Psoas muscle (tissue), 8 donors: ENCODE data around the gene ADAMTSL1. TPM values are rescaled to one million over a fixed set of nuclear protein-coding genes. Genes with fewer than 3 reads are reported as not detected.

ENCODE experiments used
- ATAC-seq, 4 donors: fragments of 200-7000 bp; cut with Tn5 transposase; one replicate each; pipeline ENCODE4 v1.9.1; 2020; ENCODE audit warnings: moderate library complexity in 3 of 4, mild to moderate bottlenecking in 2 of 4
- DNase-seq, 2 donors: peaks; one replicate each; pipeline ENCODE4 v3.0.0-alpha.2; 2020
- H3K27ac ChIP-seq: fragments of 200-600 bp; one replicate; pipeline ENCODE4 v1.8.0; 2022
- H3K27me3 ChIP-seq, 3 donors: fragments of 200-600 bp in 1 of 3; one replicate each; pipeline versions ENCODE4 v1.6.1 to v1.8.0; 2013 to 2022; ENCODE audit warnings: low read length in 2 of 3, mild to moderate bottlenecking in 2 of 3, moderate library complexity in 1 of 3; ENCODE audit not compliant: insufficient read depth in 3 of 3
- H3K36me3 ChIP-seq, 2 donors: fragments of 200-600 bp in 1 of 2; one replicate each; pipeline versions ENCODE4 v1.6.1 to v1.8.0; 2013 to 2022; ENCODE audit warnings: low read depth in 1 of 2, mild to moderate bottlenecking in 1 of 2, moderate library complexity in 1 of 2; ENCODE audit not compliant: insufficient read depth in 1 of 2
- H3K4me1 ChIP-seq: fragments of 200-600 bp; one replicate; pipeline ENCODE4 v1.8.0; 2022
- H3K4me3 ChIP-seq: fragments of 200-600 bp; one replicate; pipeline ENCODE4 v1.8.0; 2022; ENCODE audit warnings: mild to moderate bottlenecking
- H3K9me3 ChIP-seq: fragments of 200-600 bp; one replicate; pipeline ENCODE4 v1.8.0; 2022
- WGBS, 3 donors: extraction: QIAGEN DNeasy Blood & Tissue Kit; methylation state at CpG; one replicate each; pipeline versions ENCODE4 v1.1.6 to v1.1.7; 2013; 5-methylcytosine and 5-hydroxymethylcytosine counted together
- intact Hi-C, 2 donors: fragments of 100-400 bp; cut with DNase I; formaldehyde crosslinking; loops; one replicate each; pipeline versions ENCODE4 v1.11.0 to v1.14.2; 2022
- polyA plus RNA-seq, 3 donors: library from polyadenylated mRNA; stranded (reverse); fragments of 200-250 nt; gene quantifications; one replicate each; pipeline ENCODE4 v1.2.3, GENCODE V29; 2013
- total RNA-seq, 4 donors: library from RNA; stranded (reverse); fragmentation: NEBNext Ultra II Directional in 2 of 4; extraction: Animal tissue kit (Norgen Biotek cat#: 25700) in 2 of 4; gene quantifications; one replicate each; pipeline versions ENCODE4 v1.2.1 to v1.2.4, GENCODE V29; 2021 to 2023
- TF ChIP-seq, protein P1 (sequence below): fragments of 200-600 bp; IDR thresholded peaks from one replicate; pipeline ENCODE4 v1.8.0; 2022; ENCODE audit warnings: antibody characterized with exemption
- donor health status: healthy with polysubstance abuse.
- donor health status: DM: no; HTN: no; CAD: no; lungs with moderate emphysema.
- donor health status: Bipolar disorder and iron deficiency.
- donor health status: healthy.
- donor health status: DM: yes; HTN: yes; CAD: no.
- donor health status: DM: no; HTN: no; CAD: no.
- donor health status: DM: no; HTN: no; CAD: no.
- donor health status: DM: yes; HTN: yes; CAD: no.

Gene ADAMTSL1
- total and polyA plus RNA-seq, 7 donors: 0.08 to 0.57 (median 0.28) TPM

- Histone ChIP-seq H3K27me3 (no peaks in the 10 kb centered on the region), H3K4me3 (no peak overlapping the region), H3K4me1 (no peaks in the 10 kb centered on the region), H3K36me3 (no peaks in the 10 kb centered on the region), H3K9me3 (no peaks in the 10 kb centered on the region), H3K27ac (no peak overlapping the region)
- 74 to 85% (median 78%) methylated on average over 1 of the region's 1 CpG for WGBS, 3 donors
- ATAC-seq (no peak), DNase-seq (no peak)
- TF ChIP-seq, protein P1, sequence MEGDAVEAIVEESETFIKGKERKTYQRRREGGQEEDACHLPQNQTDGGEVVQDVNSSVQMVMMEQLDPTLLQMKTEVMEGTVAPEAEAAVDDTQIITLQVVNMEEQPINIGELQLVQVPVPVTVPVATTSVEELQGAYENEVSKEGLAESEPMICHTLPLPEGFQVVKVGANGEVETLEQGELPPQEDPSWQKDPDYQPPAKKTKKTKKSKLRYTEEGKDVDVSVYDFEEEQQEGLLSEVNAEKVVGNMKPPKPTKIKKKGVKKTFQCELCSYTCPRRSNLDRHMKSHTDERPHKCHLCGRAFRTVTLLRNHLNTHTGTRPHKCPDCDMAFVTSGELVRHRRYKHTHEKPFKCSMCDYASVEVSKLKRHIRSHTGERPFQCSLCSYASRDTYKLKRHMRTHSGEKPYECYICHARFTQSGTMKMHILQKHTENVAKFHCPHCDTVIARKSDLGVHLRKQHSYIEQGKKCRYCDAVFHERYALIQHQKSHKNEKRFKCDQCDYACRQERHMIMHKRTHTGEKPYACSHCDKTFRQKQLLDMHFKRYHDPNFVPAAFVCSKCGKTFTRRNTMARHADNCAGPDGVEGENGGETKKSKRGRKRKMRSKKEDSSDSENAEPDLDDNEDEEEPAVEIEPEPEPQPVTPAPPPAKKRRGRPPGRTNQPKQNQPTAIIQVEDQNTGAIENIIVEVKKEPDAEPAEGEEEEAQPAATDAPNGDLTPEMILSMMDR: no peak
- intact Hi-C loops: no loop called here
Observed at GRCh38 chr9:18629136-18629535, 155.2 kb downstream of the ADAMTSL1 start.

- ATAC-seq (peak in 2 of 4 donors; percentile 58 to 59), DNase-seq (no peak)
- WGBS, 3 donors: 57 to 72% (median 67%) methylated on average over 5 of the region's 5 CpGs
- no peak overlapping the region for H3K4me3 ChIP-seq
- no peaks in the 10 kb centered on the region for H3K4me1 ChIP-seq
- intact Hi-C loops: no loop called here
- no peaks in the 10 kb centered on the region for H3K36me3 ChIP-seq
- peak overlapping the region; percentile 21 for H3K27ac ChIP-seq
- H3K27me3 ChIP-seq: no peaks in the 10 kb centered on the region
- TF ChIP-seq, protein P1: no peak
- no peaks in the 10 kb centered on the region for H3K9me3 ChIP-seq
Observed at GRCh38 chr9:18632632-18633403, 158.9 kb downstream of the ADAMTSL1 start.

DNA sequence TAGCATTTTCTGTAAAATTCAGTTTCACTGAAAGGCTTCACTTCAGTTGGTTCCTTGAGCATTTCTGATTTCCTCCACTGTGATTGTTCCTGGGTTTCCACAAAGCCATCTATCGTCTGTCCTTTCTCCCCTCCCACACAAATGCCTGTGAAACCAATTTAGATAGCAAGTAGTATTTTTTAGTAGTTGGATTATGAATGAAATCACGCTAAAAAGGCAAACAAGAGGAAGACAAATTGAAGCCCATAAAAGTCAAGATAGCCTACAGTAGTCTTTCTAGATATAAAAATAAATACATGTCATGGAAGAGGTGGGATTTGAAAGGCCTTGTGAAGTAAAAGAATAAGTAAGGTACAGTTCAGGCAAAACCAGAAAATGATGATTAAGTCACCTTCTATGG, 162.8 kb downstream of the ADAMTSL1 start:
- Histone ChIP-seq H3K4me3 (no peak overlapping the region), H3K27me3 (no peaks in the 10 kb centered on the region), H3K4me1 (no peaks in the 10 kb centered on the region), H3K27ac (no peak overlapping the region), H3K36me3 (no peaks in the 10 kb centered on the region), H3K9me3 (no peaks in the 10 kb centered on the region)
- intact Hi-C loops: no loop called here
- ATAC-seq: no peak
- TF ChIP-seq, protein P1: no peak
- 37 to 59% (median 46%) methylated on average over 2 of the region's 2 CpGs for WGBS, 3 donors
- no peak for DNase-seq

- intact Hi-C loops: no loop called here
- DNase-seq: no peak
- Histone ChIP-seq H3K36me3 (no peaks in the 10 kb centered on the region), H3K27ac (no peak overlapping the region), H3K4me1 (no peaks in the 10 kb centered on the region), H3K9me3 (no peaks in the 10 kb centered on the region), H3K27me3 (no peaks in the 10 kb centered on the region), H3K4me3 (no peak overlapping the region)
- ATAC-seq: no peak
- WGBS, 3 donors: 70 to 73% (median 72%) methylated on average over 7 of the region's 7 CpGs
- TF ChIP-seq, protein P1: no peak
Observed at GRCh38 chr9:18638371-18639249, 164.7 kb downstream of the ADAMTSL1 start.
